Measurements from ENCODE around the gene ZNF385A.

ZNF385A gene

DNA sequence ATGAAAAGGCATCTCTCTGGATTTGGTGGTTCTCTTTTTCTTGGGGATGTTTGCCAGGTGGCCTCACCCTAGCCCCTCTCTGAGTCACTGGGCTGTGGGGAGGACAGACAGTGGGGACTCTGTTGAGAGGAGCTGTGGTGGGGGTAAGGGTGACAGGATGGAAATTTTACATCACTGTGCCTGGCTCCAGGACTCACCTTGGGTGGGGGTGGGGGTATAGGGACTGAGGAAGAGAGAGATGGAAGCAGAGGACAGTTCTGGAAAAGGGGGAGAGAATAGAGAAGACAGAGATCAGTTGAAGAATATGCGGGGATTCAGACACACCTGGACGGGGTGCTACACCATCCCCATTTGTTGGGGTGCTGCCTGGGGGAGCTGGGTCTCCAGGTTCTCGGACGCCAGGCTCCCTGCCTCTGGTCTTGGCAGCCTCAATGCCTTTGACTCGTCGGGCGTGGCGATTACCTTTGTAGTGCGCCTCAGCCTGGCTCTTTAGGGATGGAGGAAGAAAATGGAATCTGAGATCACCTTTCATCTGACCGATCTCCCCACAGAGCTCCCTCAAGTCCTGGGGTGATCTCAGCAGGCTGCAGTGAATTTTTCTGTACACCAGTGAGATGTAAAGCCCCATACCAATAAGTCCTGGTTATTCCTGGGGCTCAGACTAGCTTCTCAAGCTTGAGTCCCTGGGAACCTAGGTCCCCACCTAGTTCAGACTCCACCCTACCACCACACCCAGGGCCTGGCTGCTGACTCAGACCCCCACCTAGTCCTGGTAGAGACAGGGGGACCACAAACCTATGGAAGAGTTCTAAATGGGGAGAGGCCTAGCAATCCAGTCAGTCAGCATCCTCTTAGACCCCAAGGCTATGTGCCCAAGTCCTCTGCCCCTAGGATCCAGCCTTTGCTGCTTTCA is 10.6 kb downstream of the ZNF385A start:
- peak in 1 of 2 donors; percentile 12 for DNase-seq (ENCODE audit: low read depth in 2 of 2)
- TF ChIP-seq, protein P1, sequence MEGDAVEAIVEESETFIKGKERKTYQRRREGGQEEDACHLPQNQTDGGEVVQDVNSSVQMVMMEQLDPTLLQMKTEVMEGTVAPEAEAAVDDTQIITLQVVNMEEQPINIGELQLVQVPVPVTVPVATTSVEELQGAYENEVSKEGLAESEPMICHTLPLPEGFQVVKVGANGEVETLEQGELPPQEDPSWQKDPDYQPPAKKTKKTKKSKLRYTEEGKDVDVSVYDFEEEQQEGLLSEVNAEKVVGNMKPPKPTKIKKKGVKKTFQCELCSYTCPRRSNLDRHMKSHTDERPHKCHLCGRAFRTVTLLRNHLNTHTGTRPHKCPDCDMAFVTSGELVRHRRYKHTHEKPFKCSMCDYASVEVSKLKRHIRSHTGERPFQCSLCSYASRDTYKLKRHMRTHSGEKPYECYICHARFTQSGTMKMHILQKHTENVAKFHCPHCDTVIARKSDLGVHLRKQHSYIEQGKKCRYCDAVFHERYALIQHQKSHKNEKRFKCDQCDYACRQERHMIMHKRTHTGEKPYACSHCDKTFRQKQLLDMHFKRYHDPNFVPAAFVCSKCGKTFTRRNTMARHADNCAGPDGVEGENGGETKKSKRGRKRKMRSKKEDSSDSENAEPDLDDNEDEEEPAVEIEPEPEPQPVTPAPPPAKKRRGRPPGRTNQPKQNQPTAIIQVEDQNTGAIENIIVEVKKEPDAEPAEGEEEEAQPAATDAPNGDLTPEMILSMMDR (IDR thresholded peaks at IDR 0.05; ENCODE audit: low read depth, low read length) = no peak
- H3K4me3 ChIP-seq (replicated peaks in 1 of 2; ENCODE audit: low read depth in 2 of 2, low read length in 2 of 2) = no peak overlapping the region

DNA sequence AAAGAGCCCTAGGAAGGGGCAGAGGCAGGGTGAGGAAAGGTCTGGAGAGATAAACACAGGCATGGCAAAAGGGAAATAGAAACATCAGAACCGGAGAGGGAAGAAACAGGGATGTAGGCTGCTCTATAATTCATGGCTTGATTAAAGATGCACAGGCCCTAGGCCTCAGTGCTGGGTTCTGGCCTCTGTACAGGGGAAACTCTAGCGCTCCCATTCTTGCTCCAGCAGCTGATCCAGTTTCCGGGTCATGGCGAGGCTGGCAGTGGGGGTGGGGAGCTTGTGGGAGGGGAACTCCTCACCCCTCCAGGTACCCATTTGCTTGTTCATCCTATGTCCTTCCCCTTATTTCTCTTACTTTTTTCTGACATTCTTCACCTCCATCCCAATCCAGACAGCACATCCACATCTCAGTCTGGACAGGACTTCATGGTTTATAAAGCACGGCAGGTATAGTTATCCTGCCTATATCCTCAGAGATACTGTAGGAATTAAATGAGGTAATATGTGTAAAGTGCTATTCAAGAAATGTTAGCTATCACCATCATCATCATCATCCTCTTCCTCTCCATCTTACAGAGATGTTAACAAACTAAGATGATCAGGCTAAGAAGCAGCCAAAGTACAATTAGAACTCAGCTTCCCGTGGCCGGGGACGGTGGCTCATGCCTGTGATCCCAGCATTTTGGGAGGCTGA is 12.3 kb downstream of the ZNF385A start:
- no peak overlapping the region for H3K4me3 ChIP-seq (replicated peaks in 1 of 2; ENCODE audit: low read depth in 2 of 2, low read length in 2 of 2)
- TF ChIP-seq, protein P1 (IDR thresholded peaks at IDR 0.05; ENCODE audit: low read depth, low read length) = no peak
- DNase-seq (ENCODE audit: low read depth in 2 of 2) = peak; percentile 11 to 60

DNA sequence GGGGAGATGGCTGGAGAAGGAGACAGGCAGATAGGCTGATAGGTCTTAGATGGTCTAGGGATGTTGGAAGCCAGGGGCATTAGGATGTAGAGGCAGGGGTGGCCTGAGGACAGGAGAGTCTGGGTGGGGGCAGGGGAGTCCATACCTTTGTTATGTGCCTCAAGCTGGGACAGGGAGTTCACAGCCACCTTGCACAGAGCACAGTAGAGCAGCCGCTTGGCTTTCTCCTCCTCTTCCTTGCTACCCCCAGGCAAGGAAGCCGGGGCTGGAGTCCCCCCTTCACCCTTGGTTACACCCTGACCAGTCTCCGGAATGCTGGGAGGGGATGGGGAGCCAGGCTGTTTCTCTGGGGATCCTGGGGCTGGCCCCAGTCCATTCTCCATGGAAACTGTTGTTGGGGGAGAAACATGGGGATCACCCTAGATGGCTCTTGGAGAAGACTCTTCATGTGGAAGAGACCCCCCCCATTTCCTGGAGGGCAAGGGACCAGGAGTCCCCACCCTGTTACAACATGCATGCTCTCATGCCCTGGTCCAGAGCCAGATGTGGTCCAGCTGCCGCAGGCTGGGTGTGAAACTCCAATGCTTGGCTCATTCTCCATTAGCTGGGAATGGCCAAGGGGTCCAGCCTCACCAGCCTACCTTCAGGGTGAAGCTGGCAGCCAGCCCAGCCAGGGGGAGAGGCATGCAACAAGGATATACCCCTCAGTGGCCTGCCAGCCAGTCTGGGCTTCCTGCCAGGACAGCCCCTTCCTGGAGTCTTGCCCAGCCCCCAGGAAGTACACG is 13.0 kb downstream of the ZNF385A start:
- no peak overlapping the region for H3K4me3 ChIP-seq (replicated peaks in 1 of 2; ENCODE audit: low read depth in 2 of 2, low read length in 2 of 2)
- TF ChIP-seq, protein P1 (IDR thresholded peaks at IDR 0.05; ENCODE audit: low read depth, low read length) = no peak
- DNase-seq (ENCODE audit: low read depth in 2 of 2) = peak in 1 of 2 donors; percentile 85

DNA sequence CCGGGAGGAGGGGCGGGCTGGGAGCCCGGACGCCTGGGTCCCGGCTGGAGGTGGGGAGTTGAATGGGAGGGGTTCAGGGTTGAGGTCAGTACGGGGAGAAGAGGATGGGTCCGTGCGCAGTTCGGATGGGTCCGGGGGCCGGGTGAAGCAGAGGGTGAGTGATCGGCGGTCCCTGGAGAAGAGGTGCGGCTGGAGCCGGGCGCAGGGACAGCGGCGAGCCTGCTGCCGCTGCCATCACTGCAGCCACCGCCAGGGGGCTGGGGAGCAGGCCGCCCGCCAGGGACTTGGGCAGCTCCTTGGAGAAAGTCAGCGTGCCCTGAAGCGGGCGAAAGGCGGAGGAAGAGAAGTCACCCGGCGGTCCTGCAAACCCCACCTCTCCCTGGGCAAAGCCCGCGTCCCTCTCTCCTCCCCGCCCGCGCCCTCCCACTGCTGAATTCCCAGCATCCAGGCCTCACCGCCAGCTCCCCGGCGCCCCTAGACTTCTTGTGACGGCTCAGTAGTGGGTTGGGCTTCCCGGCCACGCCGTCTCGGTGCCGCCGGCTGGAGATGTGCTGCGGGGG is 14.3 kb downstream of the ZNF385A start:
- H3K4me3 ChIP-seq (replicated peaks in 1 of 2; ENCODE audit: low read depth in 2 of 2, low read length in 2 of 2) = peak overlapping the region; percentile 29 to 41
- DNase-seq (ENCODE audit: low read depth in 2 of 2) = peak; percentile 84 to 94

DNA sequence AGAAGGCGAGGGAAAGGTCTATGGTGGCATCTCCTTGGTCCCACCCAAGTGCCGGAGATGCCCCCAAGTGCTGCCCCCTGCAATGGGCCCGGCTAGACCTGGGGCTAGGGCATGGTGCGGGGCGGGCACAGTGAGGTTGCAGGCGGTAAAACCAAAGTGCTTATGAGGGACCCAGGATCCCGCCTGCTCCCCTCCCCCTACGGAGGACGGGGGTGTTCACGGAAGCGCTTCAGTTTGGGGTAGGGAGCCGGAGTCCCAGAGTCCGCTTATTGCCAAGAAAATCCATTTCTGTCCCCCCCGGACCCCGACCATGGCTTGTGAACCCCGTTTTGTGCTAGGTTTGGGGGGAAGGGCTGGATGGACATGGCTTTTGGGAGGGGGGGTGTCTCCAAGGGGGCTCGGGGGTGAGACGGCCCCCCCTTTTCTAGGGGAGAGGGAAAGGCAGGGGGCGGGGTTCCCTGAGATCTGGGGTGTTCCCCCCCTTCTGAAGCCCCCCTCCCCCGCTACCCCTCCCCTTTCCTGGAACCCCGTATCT is 14.9 kb downstream of the ZNF385A start:
- no peak for DNase-seq (ENCODE audit: low read depth in 2 of 2)
- TF ChIP-seq, protein P1 (IDR thresholded peaks at IDR 0.05; ENCODE audit: low read depth, low read length) = no peak
- H3K4me3 ChIP-seq (replicated peaks in 1 of 2; ENCODE audit: low read depth in 2 of 2, low read length in 2 of 2) = peak overlapping the region; percentile 5 to 41

More for the DNA sequence above, 14.3 kb downstream of the ZNF385A start:
- TF ChIP-seq, protein P1 (IDR thresholded peaks at IDR 0.05; ENCODE audit: low read depth, low read length) = peak; percentile 82

Measured in cardiac fibroblast (primary cell).